ENCODE measurements around the gene OR5D13.

GRCh38 chr11:55791606-55792005, 18.4 kb downstream of the OR5D13 start:
- TF ChIP-seq CTCF (IDR thresholded peaks at IDR 0.05) (no peak), POLR2A (IDR thresholded peaks at IDR 0.05) (no peak), EP300 (IDR thresholded peaks at IDR 0.05) (no peak)
